Cardiac muscle cell (in vitro differentiated cells and primary cell): ENCODE data around the gene TSSK3. TPM values are rescaled to one million over a fixed set of nuclear protein-coding genes. Genes with fewer than 3 reads are reported as not detected.

ENCODE experiments used
- DNase-seq, 2 donors: peaks; one replicate each; pipeline versions ENCODE4 v3.0.0 to v3.0.0-alpha.2; 2010 to 2017; ENCODE audit warnings: low read depth in 1 of 2, low spot score in 1 of 2
- H3K27ac ChIP-seq: fragments of 200-600 bp; sonication (generic); 2 replicates; pipeline ENCODE4 v1.5.1; 2016
- H3K27me3 ChIP-seq: fragments of 200-600 bp; sonication (generic); 2 replicates; pipeline ENCODE4 v1.6.0; 2016; ENCODE audit warnings: control low read depth
- H3K36me3 ChIP-seq: fragments of 200-600 bp; sonication (generic); 2 replicates; pipeline ENCODE4 v1.5.1; 2016; ENCODE audit warnings: control low read depth
- H3K4me1 ChIP-seq: fragments of 200-600 bp; sonication (generic); 2 replicates; pipeline ENCODE4 v1.8.1; 2017; ENCODE audit warnings: low read depth, mild to moderate bottlenecking, mixed run types
- H3K4me3 ChIP-seq: fragments of 200-600 bp; sonication (generic); 2 replicates; pipeline ENCODE4 v1.5.1; 2016; ENCODE audit warnings: mild to moderate bottlenecking
- H3K9me3 ChIP-seq: fragments of 200-600 bp; sonication (generic); 2 replicates; pipeline ENCODE4 v1.5.1; 2017; ENCODE audit warnings: low read depth, mild to moderate bottlenecking, control low read depth
- CTCF ChIP-seq: IDR thresholded peaks from 2 replicates; pipeline ENCODE4 v1.5.1; 2012; ENCODE audit warnings: low read depth, mild to moderate bottlenecking, low read length
- polyA plus RNA-seq: library from polyadenylated mRNA; unstranded; fragments of >200 nt; fragmentation: Nextera tagmentation; extraction: Ambion mirVana; gene quantifications from 2 replicates; pipeline ENCODE4 v1.2.1, GENCODE V29; 2016
- total RNA-seq: library from RNA; depleted of rRNA; stranded (reverse); fragments of >200 nt; gene quantifications from 2 replicates; pipeline ENCODE4 v1.2.3, GENCODE V29; 2016

Gene TSSK3
- total and polyA plus RNA-seq, 2 experiments from 2014 or later = 4.5 to 8.0 TPM

GRCh38 chr1:32349211-32349708 is 13.1 kb upstream of the TSSK3 start:
- Histone ChIP-seq H3K36me3 (no peaks in the 10 kb centered on the region), H3K4me3 (no peak overlapping the region), H3K9me3 (no peaks in the 10 kb centered on the region), H3K27me3 (no peaks in the 10 kb centered on the region), H3K27ac (no peak overlapping the region), H3K4me1 (peaks cover 23% of the 10 kb centered on the region)
- TF ChIP-seq CTCF = no peak
- DNase-seq = peak in 1 of 2 donors; percentile 94

DNA sequence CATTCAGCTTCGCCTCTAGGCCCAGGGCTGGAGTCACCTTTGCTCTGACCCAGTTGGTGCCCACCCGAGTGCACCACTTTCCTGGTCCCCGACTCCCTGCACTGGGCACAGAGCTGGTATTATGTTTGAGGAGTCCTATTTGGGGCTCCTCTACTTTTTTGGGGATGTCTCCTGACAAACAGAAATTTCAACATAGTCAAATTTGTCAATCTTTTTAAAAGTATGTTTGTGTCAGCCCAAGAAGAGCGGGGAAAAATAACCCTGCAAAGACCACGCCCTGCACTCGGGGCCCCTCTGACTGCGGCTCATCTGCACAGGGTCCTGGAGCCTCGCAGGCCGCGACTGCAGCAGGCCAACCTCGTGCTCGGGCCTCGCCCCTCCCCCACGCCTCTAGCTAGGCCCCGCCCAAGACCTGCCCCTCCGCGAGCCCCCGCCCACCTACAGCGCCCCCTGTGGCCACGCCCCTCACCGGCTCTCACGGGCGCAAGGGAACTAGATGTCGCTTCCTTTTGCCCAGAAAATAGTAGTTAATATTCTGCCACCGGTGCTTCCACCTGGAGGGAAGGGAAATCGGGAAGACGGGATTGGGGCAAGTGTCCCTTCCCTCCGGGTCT is 11.4 kb upstream of the TSSK3 start:
- peak; percentile 42 for TF ChIP-seq CTCF
- H3K9me3 ChIP-seq = no peaks in the 10 kb centered on the region
- H3K27ac ChIP-seq = peak overlapping the region; percentile 97
- H3K4me3 ChIP-seq = peak overlapping the region; percentile 54
- H3K27me3 ChIP-seq = no peaks in the 10 kb centered on the region
- DNase-seq = no peak
- peaks cover 21% of the 10 kb centered on the region for H3K4me1 ChIP-seq
- no peaks in the 10 kb centered on the region for H3K36me3 ChIP-seq

- H3K4me1 ChIP-seq = peaks cover 21% of the 10 kb centered on the region
- peak overlapping the region; percentile 97 for H3K27ac ChIP-seq
- H3K9me3 ChIP-seq = no peaks in the 10 kb centered on the region
- no peaks in the 10 kb centered on the region for H3K36me3 ChIP-seq
- no peak for TF ChIP-seq CTCF
- peak; percentile 97 to 98 for DNase-seq
- no peaks in the 10 kb centered on the region for H3K27me3 ChIP-seq
- peak overlapping the region; percentile 54 for H3K4me3 ChIP-seq
Observed at GRCh38 chr1:32351399-32352238, 10.7 kb upstream of the TSSK3 start.

DNA sequence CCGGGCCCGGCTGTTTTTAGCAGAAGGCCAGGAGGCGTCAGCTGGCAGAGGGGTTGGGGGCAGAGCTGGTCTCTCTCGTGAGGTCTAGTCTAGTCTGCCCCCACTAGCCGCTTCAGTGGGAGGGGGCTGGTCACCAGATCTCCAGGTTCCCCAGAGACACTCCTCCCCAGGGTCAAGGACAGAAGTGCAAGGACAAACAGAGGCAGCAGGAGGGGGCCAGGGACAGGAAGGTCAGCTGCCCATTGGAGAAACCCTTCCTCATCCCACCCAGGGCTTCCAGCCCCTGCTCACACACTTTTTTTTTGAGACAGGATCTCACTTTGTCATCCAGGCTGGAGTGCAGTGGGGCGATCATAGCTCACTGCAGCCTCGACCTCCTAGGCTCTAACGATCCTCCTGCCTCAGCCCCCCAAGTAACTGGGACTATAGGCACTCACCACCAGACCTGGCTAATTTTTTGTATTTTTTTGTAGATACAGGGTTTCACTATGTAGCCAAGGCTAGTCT is 10.0 kb upstream of the TSSK3 start:
- TF ChIP-seq CTCF = no peak
- H3K9me3 ChIP-seq = no peaks in the 10 kb centered on the region
- DNase-seq = no peak
- H3K4me3 ChIP-seq = peak overlapping the region; percentile 54
- H3K27ac ChIP-seq = peak overlapping the region; percentile 97
- no peaks in the 10 kb centered on the region for H3K36me3 ChIP-seq
- peaks cover 21% of the 10 kb centered on the region for H3K4me1 ChIP-seq
- no peaks in the 10 kb centered on the region for H3K27me3 ChIP-seq

DNA sequence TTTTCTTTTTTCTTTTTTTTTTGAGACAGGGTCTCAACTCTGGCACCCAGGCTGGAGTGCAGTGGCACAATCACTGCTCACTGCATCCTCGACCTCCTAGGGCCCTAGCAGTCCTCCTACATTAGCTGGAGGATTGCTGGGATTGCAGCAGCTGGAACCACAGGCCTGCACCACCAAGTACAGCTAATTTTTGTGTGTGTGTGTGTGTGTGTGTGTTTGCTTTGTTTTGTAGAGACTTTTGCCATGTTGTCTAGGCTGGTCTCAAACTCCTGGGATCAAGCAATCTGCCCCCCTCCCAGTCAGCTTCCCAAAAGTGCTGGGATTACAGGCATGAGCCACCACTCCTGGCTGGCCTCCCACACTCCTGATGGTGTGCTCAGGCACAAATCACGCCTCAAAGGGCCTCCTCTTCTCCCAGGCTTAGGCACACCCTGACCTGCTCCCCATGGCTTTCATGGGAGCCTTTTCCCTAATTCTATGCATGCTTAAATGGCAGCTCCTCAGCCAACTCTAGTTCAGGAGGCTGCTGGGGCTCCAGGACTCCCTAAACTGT is 9.4 kb upstream of the TSSK3 start:
- H3K4me3 ChIP-seq = no peak overlapping the region

More for the DNA sequence above, 9.4 kb upstream of the TSSK3 start:
- H3K27me3 ChIP-seq = no peaks in the 10 kb centered on the region
- H3K4me1 ChIP-seq = peaks cover 21% of the 10 kb centered on the region
- no peaks in the 10 kb centered on the region for H3K9me3 ChIP-seq
- H3K27ac ChIP-seq = peak overlapping the region; percentile 97
- no peak for TF ChIP-seq CTCF
- DNase-seq = peak in 1 of 2 donors; percentile 58
- no peaks in the 10 kb centered on the region for H3K36me3 ChIP-seq
